Measurements from ENCODE around the gene TSC22D3.

The TSC22D3 gene

DNA sequence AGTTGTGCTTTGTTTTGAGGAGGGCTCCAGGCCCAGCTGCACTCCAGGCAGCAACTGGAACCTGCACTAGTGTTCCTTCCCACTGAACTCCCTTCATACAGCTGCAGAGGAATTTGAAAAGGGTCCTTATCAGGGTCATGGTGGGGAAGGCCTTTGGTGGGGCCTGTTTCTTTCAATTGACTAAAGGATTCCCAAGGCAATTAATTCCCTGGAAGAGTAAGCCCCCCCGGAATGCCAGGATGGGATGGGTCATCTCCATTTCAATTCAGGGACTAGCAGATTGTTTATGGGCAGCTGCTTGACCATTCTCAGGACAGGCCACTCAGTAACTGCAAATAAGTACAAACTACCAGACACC lies 45.3 kb downstream of the TSC22D3 start:
- DNase-seq, result no peak

GRCh38 chrX:107729558-107730297 lies 45.9 kb downstream of the TSC22D3 start:
- DNase-seq, result peak in 1 of 2 experiments; percentile 36

GRCh38 chrX:107728371-107729099 lies 47.1 kb downstream of the TSC22D3 start:
- peak in 1 of 2 experiments; percentile 43 for DNase-seq

DNA sequence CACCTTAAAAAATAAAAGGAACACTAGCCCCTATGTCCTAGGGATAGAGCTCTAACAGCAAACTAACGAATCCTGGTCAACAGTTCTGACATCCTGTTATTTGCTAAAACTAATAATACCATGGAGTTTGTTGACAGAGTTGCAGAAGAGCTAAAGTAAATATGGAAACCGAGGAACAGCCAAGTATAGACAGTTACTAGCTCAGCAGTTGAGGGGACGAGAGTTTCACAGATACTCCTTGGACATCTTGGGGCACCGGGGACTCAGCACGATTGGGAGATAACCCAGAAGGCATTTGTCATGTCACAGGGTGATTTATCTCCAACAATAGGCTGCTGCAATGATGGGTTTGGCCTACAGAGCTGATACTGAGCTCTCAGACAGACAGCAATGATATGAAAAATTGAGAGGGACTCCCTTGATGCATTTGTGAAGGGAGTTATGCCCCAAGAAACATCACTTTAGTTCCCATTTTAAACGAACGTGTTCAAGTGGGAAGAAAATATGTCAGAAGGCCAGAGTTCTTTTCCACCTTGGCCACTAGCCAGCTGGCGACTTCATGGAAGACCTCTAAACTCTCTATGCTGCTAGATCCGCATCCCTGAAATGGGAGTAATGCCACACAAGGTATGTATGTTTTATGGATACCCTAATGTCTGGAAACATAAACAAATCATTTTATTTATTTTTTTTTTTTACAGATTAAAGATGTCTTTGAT lies 48.6 kb downstream of the TSC22D3 start:
- DNase-seq, result no peak

- no peak for DNase-seq
Observed at GRCh38 chrX:107725761-107726555, 49.6 kb downstream of the TSC22D3 start.

- DNase-seq, result no peak
Observed at GRCh38 chrX:107724653-107725052, 50.9 kb downstream of the TSC22D3 start.

DNA sequence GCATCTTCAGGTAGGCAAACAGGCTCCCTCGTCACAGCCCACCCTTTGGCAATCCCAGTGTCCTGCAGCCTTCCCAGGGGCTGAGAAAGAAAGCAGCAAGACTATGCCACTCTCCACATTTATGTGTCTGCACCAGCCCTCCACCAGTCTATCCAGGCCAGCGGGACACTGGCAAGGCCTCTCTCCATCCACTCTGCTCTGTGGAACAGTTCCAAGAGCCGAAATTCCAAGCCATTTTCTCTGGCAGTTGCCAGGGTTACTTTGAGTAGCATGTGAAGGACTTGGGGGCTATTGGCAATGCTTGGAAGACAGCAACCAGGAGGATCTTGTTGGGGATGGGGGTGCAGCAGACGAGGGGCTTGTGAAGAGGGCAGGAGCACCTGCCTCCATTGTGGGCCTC lies 52.1 kb downstream of the TSC22D3 start:
- no peak for DNase-seq

- no peak for DNase-seq
Observed at GRCh38 chrX:107721966-107722707, 53.5 kb downstream of the TSC22D3 start.

- DNase-seq, result no peak
Observed at GRCh38 chrX:107721318-107721717, 54.3 kb downstream of the TSC22D3 start.

- peak; percentile 59 to 73 for DNase-seq
Observed at GRCh38 chrX:107718156-107718621, 57.4 kb downstream of the TSC22D3 start.

DNA sequence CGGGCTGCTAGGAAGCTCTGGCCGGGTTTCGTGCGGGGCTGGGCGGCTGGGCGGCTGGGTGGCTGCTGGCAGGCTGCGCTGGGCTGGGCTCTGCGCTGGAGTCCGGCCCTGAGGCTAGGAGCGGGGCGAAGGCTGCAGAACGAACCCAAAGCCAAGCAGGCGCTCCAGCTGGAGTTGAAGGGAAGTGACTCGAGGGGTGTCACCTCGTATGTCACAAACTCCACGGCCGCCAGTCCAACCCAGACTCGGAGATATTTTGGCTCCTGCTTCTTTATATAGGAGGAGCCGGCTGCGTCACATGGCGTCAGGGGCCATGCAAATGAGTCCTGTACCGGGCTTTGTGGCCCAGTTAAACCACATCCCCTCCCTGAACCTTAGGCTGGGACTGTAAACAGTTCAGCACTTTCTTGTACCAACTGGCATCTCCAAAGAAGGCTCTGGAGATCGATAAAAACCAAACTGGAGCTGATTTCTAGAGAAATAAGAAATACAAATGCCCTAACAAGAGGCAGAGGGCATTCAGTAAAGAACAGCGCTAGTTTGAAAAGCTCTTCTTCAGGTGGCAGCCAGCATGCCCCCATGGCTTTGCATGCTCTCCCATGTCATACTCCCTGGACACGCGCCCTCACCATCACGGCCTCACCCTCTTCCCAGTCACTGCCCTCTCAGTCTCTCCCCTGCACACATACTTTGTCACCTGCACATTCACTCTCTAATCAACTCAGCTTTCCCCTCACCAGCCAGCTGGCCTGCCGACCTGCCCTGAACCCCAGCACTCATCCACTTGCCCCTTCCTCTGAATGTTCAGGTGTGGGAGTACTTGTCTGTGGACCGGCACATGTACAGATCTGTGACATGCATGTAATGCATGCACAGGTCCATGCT lies 58.5 kb downstream of the TSC22D3 start:
- DNase-seq, result peak; percentile 24 to 57

DNA sequence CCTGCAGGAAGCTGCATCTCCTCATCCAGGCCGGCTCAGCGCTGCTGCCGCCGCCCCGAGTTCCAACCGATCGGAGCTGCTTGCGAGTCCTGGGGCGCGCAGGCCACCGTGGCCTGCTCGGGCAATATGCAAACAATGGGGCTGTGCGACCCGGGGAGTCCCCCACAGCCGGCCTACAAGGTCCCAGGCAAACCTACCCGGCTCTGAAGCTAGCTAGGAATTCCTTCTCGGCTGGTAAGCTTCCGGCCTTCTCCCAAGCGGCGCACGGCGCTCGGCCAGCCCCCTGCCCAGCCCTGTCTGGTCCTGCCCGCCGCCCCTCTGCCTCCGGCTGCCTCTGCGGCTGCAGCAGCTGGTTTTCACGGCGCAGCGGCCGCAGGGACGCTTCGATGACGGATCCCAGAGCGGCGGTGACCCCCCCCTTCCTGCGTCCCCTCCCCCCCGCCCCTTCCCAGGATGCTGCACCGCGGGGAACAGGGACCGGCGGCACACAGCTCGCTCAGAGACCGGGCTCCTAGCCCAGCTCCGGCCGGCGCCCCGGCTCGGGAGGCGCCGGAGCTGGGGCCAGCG lies 59.4 kb downstream of the TSC22D3 start:
- DNase-seq, result peak; percentile 20 to 50

DNA sequence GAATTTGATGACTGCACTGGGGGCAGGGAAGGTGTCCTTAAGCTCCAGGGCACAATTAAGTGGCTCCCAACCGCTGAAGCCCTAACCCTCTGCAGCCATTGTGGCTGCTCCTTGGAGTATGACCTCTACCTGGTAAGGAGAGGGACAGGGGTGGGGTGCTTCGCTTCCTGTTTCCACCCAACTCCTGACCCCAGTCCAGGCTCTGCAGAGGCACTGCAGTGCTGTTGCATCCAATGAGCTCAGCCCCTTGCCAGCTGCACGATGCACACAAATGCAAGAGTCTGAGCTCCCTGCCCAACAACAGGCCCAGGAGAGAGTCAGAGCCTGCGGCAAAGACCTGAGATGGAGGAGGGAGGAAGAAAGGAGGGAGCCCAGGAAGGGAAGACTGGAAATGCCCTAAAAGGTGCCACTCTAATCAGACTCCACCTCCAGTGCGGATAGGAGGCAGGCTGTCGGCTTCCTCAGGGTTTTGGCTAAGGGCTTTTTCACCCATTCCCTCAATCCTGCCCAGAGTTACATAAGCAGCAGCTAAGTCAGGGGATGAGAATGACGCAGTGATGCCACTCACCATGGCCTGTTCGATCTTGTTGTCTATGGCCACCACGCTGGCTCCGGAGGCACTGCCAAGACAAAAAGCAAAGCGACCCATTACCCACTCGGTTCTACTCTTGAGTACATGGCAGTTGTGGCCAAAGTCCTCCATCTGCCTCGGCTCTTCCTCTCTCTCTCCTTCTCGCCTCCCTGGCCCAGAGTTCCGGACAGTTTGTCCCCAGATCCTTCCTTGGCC lies 60.1 kb downstream of the TSC22D3 start:
- DNase-seq, result peak in 1 of 2 experiments; percentile 7

DNA sequence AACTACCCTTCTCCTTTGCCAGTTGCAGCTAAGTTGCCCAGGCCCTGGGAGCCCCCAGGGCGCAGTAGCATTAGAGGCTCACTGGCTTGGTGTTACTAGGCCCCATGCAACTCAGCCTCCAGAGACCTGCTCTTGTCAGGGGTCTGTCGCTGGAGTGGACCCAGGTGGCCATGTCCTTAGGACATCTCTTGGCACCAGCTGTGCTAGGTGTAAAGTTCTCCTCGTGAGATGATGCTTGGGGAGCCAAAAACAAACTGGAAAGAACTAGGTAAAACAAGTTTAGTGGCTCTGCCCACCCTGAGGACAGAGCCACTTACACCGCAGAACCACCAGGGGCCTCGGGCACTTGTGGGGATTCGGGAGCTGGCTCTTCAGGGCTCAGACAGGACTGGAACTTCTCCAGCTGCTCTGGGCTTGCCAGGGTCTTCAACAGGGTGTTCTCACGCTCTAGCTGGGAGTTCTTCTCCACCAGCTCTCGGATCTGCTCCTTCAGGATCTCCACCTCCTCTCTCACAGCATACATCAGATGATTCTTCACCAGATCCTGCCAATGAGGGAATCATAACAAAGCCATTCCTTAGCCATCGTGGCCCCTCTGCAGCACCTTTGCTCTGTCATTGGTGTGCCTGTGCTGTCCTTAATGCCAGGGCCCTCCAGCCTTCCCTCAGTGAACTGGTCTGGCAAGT lies 61.2 kb downstream of the TSC22D3 start:
- no peak for DNase-seq

DNA sequence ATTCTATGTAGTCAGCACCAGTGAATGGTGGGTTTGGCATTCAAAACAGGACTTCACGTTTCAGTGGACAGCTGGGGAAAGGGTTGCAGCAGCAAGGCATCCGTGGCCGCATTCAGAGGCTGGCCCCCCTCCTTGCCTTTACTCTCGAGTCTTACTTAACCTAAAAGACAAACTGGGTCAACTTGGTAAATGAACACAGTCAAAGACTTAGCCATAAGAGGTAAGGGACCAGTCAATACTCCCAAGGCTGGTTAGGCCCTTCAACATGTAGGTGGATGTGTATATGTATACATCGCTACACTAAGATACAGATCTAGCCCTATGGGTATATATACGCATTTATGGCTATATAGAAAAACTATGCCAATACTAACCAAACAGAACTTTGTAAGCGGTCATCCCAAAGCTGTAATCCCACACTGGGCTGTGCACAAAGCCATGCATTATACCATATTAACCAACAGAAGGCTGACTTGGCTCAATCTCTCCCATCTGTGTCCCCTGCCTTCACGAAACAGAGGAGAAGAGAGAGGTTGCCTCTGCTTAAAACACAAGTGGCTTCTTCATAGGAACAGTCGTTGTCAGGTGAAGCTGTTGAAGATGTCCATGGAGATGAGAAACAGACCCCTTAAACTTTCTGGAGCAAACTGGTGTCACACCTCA lies 61.9 kb downstream of the TSC22D3 start:
- DNase-seq, result no peak

DNA sequence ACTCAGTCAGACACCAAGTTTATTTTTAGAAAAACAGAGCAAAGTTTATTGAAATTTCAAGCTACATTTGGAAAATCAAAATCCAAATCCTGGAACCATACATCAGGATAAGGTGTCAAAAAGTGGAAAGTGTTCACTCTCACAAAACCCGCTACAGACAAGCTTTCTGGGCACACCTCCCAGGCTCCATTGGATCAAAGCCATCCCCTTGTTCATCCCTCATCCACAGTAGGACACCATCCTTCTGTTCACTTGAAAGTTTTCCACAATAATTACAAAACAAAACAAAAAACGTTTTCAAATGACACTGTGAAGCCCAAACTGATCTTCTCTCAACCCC lies 62.4 kb downstream of the TSC22D3 start:
- DNase-seq, result no peak

- no peak for DNase-seq
Observed at GRCh38 chrX:107712231-107713202, 63.1 kb downstream of the TSC22D3 start.

Measured in NCI-H524 (cell line).